Peyer's patch (tissue), 4 donors: ENCODE results near the gene APH1B. TPM values are rescaled to one million over a fixed set of nuclear protein-coding genes. Genes with fewer than 3 reads are reported as not detected.
"Not testable (repeated sequence)": the region's sequence is repeated elsewhere in the genome, so short reads cannot be mapped to it uniquely, and the experiment has no call there.

ENCODE experiments used
- DNase-seq, 3 donors: peaks; one replicate each; pipeline ENCODE4 v3.0.0-alpha.2; 2017 to 2019
- H3K27ac ChIP-seq, 4 donors: fragments of 200-600 bp; sonication (generic); one replicate each; pipeline ENCODE4 v1.5.1; 2016 to 2019
- H3K27me3 ChIP-seq, 2 donors: fragments of 200-600 bp; sonication (generic); one replicate each; pipeline ENCODE4 v1.5.1; 2019
- H3K36me3 ChIP-seq, 3 donors: fragments of 200-600 bp; sonication (generic); one replicate each; pipeline ENCODE4 v1.5.1; 2016 to 2019
- H3K4me1 ChIP-seq, 4 donors: fragments of 200-600 bp; sonication (generic); one replicate each; pipeline ENCODE4 v1.5.1; 2016 to 2019
- H3K4me3 ChIP-seq, 4 donors: fragments of 200-600 bp; sonication (generic); 1 replicate in 3 of 4; 2 replicates in 1 of 4; pipeline ENCODE4 v1.5.1; 2016 to 2019; ENCODE audit warnings: mild to moderate bottlenecking in 1 of 4
- H3K9me3 ChIP-seq, 4 donors: fragments of 200-600 bp; sonication (generic); one replicate each; pipeline ENCODE4 v1.5.1; 2016 to 2019; ENCODE audit warnings: mild to moderate bottlenecking in 1 of 4
- CTCF ChIP-seq, 6 experiments: fragments of 450-650 bp in 4 of 6; fragments of 200-600 bp in 2 of 6; sonication (generic) in 1 of 6; IDR thresholded peaks; one replicate each; pipeline ENCODE4 v1.5.1; 2017 to 2019; ENCODE audit warnings: antibody characterized with exemption in 6 of 6, mild to moderate bottlenecking in 3 of 6, moderate library complexity in 1 of 6
- POLR2A ChIP-seq, 2 donors: fragments of 450-650 bp; IDR thresholded peaks; one replicate each; pipeline ENCODE4 v1.5.1; 2017; ENCODE audit warnings: antibody characterized with exemption in 2 of 2, mild to moderate bottlenecking in 2 of 2, moderate library complexity in 2 of 2
- total RNA-seq, 4 donors: library from RNA; depleted of rRNA; stranded (reverse); fragments of >200 nt; gene quantifications; one replicate each; pipeline ENCODE4 v1.1.0, GENCODE V29; 2016

APH1B gene
- total RNA-seq, 4 donors from 2014 or later = 3.3 to 4.8 (median 3.9) TPM

- Histone ChIP-seq H3K4me3 (no peak overlapping the region), H3K27ac (no peak overlapping the region)
Measured at GRCh38 chr15:63314409-63314808, 37.0 kb downstream of the APH1B start.

GRCh38 chr15:63318344-63318743 lies 40.9 kb downstream of the APH1B start:
- Histone ChIP-seq H3K4me1 (no peaks in the 10 kb centered on the region), H3K9me3 (no peaks in the 10 kb centered on the region), H3K36me3 (no peaks in the 10 kb centered on the region), H3K27ac (no peak overlapping the region), H3K27me3 (no peaks in the 10 kb centered on the region), H3K4me3 (no peak overlapping the region)
- no peak for DNase-seq
- no peak for TF ChIP-seq POLR2A (IDR thresholded peaks at IDR 0.05)

More at GRCh38 chr15:63314409-63314808, 37.0 kb downstream of the APH1B start:
- Histone ChIP-seq H3K27me3 (no peaks in the 10 kb centered on the region), H3K36me3 (no peaks in the 10 kb centered on the region), H3K9me3 (no peaks in the 10 kb centered on the region), H3K4me1 (no peaks in the 10 kb centered on the region)
- no peak for TF ChIP-seq CTCF (IDR thresholded peaks at IDR 0.05)
- TF ChIP-seq POLR2A (IDR thresholded peaks at IDR 0.05) = no peak
- DNase-seq = no peak

GRCh38 chr15:63319065-63319464 lies 41.7 kb downstream of the APH1B start:
- TF ChIP-seq CTCF (IDR thresholded peaks at IDR 0.05) (no peak), POLR2A (IDR thresholded peaks at IDR 0.05) (no peak)
- H3K9me3 ChIP-seq = no peaks in the 10 kb centered on the region
- no peak overlapping the region for H3K4me3 ChIP-seq
- no peaks in the 10 kb centered on the region for H3K27me3 ChIP-seq
- H3K36me3 ChIP-seq = no peaks in the 10 kb centered on the region
- no peak overlapping the region for H3K27ac ChIP-seq
- no peaks in the 10 kb centered on the region for H3K4me1 ChIP-seq
- no peak for DNase-seq

- not testable (repeated sequence) for DNase-seq, H3K9me3 ChIP-seq, H3K36me3 ChIP-seq, H3K4me3 ChIP-seq, H3K27ac ChIP-seq, H3K27me3 ChIP-seq, H3K4me1 ChIP-seq
Measured at GRCh38 chr15:63320446-63320845, 43.0 kb downstream of the APH1B start.

GRCh38 chr15:63320981-63321380 lies 43.6 kb downstream of the APH1B start:
- H3K4me3 ChIP-seq, H3K27ac ChIP-seq, H3K27me3 ChIP-seq, H3K9me3 ChIP-seq, DNase-seq, H3K36me3 ChIP-seq, H3K4me1 ChIP-seq: not testable (repeated sequence)

GRCh38 chr15:63321462-63321861 lies 44.1 kb downstream of the APH1B start:
- DNase-seq = no peak
- Histone ChIP-seq H3K27me3 (no peaks in the 10 kb centered on the region), H3K4me3 (no peak overlapping the region), H3K36me3 (no peaks in the 10 kb centered on the region), H3K27ac (no peak overlapping the region), H3K9me3 (no peaks in the 10 kb centered on the region), H3K4me1 (no peaks in the 10 kb centered on the region)
- TF ChIP-seq POLR2A (IDR thresholded peaks at IDR 0.05) = no peak
- TF ChIP-seq CTCF (IDR thresholded peaks at IDR 0.05) = no peak

GRCh38 chr15:63322541-63322940 lies 45.1 kb downstream of the APH1B start:
- Histone ChIP-seq H3K4me1 (no peaks in the 10 kb centered on the region), H3K9me3 (no peaks in the 10 kb centered on the region), H3K36me3 (no peaks in the 10 kb centered on the region), H3K27me3 (no peaks in the 10 kb centered on the region), H3K27ac (no peak overlapping the region), H3K4me3 (no peak overlapping the region)
- TF ChIP-seq CTCF (IDR thresholded peaks at IDR 0.05) (no peak), POLR2A (IDR thresholded peaks at IDR 0.05) (no peak)
- no peak for DNase-seq
